ENCODE data around the gene EPC2. TPM values are rescaled to one million over a fixed set of nuclear protein-coding genes. Genes with fewer than 3 reads are reported as not detected.
"Not testable (repeated sequence)": the region's sequence is repeated elsewhere in the genome, so short reads cannot be mapped to it uniquely, and the experiment has no call there.

The EPC2 gene
- total RNA-seq, 1 donor from 2014 or later = 31.6 TPM

- no peaks in the 10 kb centered on the region for H3K9me3 Mint-ChIP-seq
- H3K27ac Mint-ChIP-seq (ENCODE audit: unreplicated experiment) = no peak overlapping the region
- H3K4me1 Mint-ChIP-seq = peaks cover 33% of the 10 kb centered on the region
- peak overlapping the region; percentile 95 for H3K4me3 Mint-ChIP-seq
- no peak for TF ChIP-seq CTCF (conservative IDR thresholded peaks at IDR 0.05)
- DNase-seq (ENCODE audit: low read depth, low spot score) = no peak
- peaks cover 4% of the 10 kb centered on the region for H3K36me3 Mint-ChIP-seq (ENCODE audit: low read depth)
- H3K27me3 Mint-ChIP-seq (ENCODE audit: low read depth) = peaks cover 22% of the 10 kb centered on the region
These were observed 1.6 kb downstream of the EPC2 start for GRCh38 chr2:148646231-148646559.

- H3K36me3 Mint-ChIP-seq (ENCODE audit: low read depth); H3K27ac Mint-ChIP-seq (ENCODE audit: unreplicated experiment): not testable (repeated sequence)
- peaks cover 48% of the 10 kb centered on the region for H3K4me1 Mint-ChIP-seq
These were observed 3.2 kb downstream of the EPC2 start for GRCh38 chr2:148647711-148648110.

GRCh38 chr2:148649936-148650335, 5.4 kb downstream of the EPC2 start:
- H3K9me3 Mint-ChIP-seq = no peaks in the 10 kb centered on the region
- no peaks in the 10 kb centered on the region for H3K27me3 Mint-ChIP-seq (ENCODE audit: low read depth)
- TF ChIP-seq CTCF (conservative IDR thresholded peaks at IDR 0.05) = no peak
- no peak for DNase-seq (ENCODE audit: low read depth, low spot score)
- no peak overlapping the region for H3K4me3 Mint-ChIP-seq
- H3K4me1 Mint-ChIP-seq = peaks cover 54% of the 10 kb centered on the region
- H3K27ac Mint-ChIP-seq (ENCODE audit: unreplicated experiment) = no peak overlapping the region
- peaks cover 4% of the 10 kb centered on the region for H3K36me3 Mint-ChIP-seq (ENCODE audit: low read depth)

More at GRCh38 chr2:148647711-148648110, 3.2 kb downstream of the EPC2 start:
- peaks cover 14% of the 10 kb centered on the region for H3K27me3 Mint-ChIP-seq (ENCODE audit: low read depth)
- DNase-seq (ENCODE audit: low read depth, low spot score); H3K9me3 Mint-ChIP-seq: not testable (repeated sequence)
- H3K4me3 Mint-ChIP-seq = peak overlapping the region; percentile 61

- peaks cover 4% of the 10 kb centered on the region for H3K36me3 Mint-ChIP-seq (ENCODE audit: low read depth)
- H3K9me3 Mint-ChIP-seq = no peaks in the 10 kb centered on the region
- no peak for TF ChIP-seq CTCF (conservative IDR thresholded peaks at IDR 0.05)
- DNase-seq (ENCODE audit: low read depth, low spot score) = no peak
- no peak overlapping the region for H3K4me3 Mint-ChIP-seq
- peaks cover 56% of the 10 kb centered on the region for H3K4me1 Mint-ChIP-seq
- H3K27ac Mint-ChIP-seq (ENCODE audit: unreplicated experiment) = no peak overlapping the region
- no peaks in the 10 kb centered on the region for H3K27me3 Mint-ChIP-seq (ENCODE audit: low read depth)
These were observed 6.3 kb downstream of the EPC2 start for GRCh38 chr2:148650881-148651280.

GRCh38 chr2:148651972-148652371, 7.4 kb downstream of the EPC2 start:
- TF ChIP-seq CTCF (conservative IDR thresholded peaks at IDR 0.05) = no peak
- H3K36me3 Mint-ChIP-seq (ENCODE audit: low read depth) = peaks cover 4% of the 10 kb centered on the region
- H3K27ac Mint-ChIP-seq (ENCODE audit: unreplicated experiment) = no peak overlapping the region
- no peak overlapping the region for H3K4me3 Mint-ChIP-seq
- H3K4me1 Mint-ChIP-seq = peaks cover 55% of the 10 kb centered on the region
- no peak for DNase-seq (ENCODE audit: low read depth, low spot score)
- no peaks in the 10 kb centered on the region for H3K27me3 Mint-ChIP-seq (ENCODE audit: low read depth)
- no peaks in the 10 kb centered on the region for H3K9me3 Mint-ChIP-seq

GRCh38 chr2:148653437-148653836, 8.9 kb downstream of the EPC2 start:
- TF ChIP-seq CTCF (conservative IDR thresholded peaks at IDR 0.05) = no peak
- peaks cover 62% of the 10 kb centered on the region for H3K4me1 Mint-ChIP-seq

More at GRCh38 chr2:148653437-148653836, 8.9 kb downstream of the EPC2 start:
- H3K27me3 Mint-ChIP-seq (ENCODE audit: low read depth) = no peaks in the 10 kb centered on the region
- H3K4me3 Mint-ChIP-seq = no peak overlapping the region
- no peak for DNase-seq (ENCODE audit: low read depth, low spot score)
- H3K9me3 Mint-ChIP-seq = no peaks in the 10 kb centered on the region
- no peak overlapping the region for H3K27ac Mint-ChIP-seq (ENCODE audit: unreplicated experiment)
- peaks cover 4% of the 10 kb centered on the region for H3K36me3 Mint-ChIP-seq (ENCODE audit: low read depth)

Data from neural crest cell (in vitro differentiated cells).